Uterus (tissue), 2 donors: ENCODE results near the gene UNC5CL.

Source experiments
- POLR2A ChIP-seq, 2 donors: fragments of 450-650 bp; IDR thresholded peaks; one replicate each; pipeline ENCODE4 v1.6.1; 2016; ENCODE audit warnings: antibody characterized with exemption in 2 of 2, mild to moderate bottlenecking in 1 of 2, moderate library complexity in 1 of 2
- TF ChIP-seq, protein P1 (sequence below), 4 experiments: fragments of 200-600 bp in 2 of 4; fragments of 450-650 bp in 2 of 4; sonication (generic) in 2 of 4; IDR thresholded peaks; one replicate each; pipeline ENCODE4 v1.5.1; 2016 to 2019; ENCODE audit warnings: antibody characterized with exemption in 4 of 4, mild to moderate bottlenecking in 2 of 4, moderate library complexity in 1 of 4

- TF ChIP-seq, protein P1, sequence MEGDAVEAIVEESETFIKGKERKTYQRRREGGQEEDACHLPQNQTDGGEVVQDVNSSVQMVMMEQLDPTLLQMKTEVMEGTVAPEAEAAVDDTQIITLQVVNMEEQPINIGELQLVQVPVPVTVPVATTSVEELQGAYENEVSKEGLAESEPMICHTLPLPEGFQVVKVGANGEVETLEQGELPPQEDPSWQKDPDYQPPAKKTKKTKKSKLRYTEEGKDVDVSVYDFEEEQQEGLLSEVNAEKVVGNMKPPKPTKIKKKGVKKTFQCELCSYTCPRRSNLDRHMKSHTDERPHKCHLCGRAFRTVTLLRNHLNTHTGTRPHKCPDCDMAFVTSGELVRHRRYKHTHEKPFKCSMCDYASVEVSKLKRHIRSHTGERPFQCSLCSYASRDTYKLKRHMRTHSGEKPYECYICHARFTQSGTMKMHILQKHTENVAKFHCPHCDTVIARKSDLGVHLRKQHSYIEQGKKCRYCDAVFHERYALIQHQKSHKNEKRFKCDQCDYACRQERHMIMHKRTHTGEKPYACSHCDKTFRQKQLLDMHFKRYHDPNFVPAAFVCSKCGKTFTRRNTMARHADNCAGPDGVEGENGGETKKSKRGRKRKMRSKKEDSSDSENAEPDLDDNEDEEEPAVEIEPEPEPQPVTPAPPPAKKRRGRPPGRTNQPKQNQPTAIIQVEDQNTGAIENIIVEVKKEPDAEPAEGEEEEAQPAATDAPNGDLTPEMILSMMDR (IDR thresholded peaks at IDR 0.05): no peak
- TF ChIP-seq POLR2A (IDR thresholded peaks at IDR 0.05): no peak
These were observed 16.1 kb upstream of the UNC5CL start for GRCh38 chr6:41055149-41055548.
